Measurements from ENCODE around the gene EFCC1.

Gene EFCC1

DNA sequence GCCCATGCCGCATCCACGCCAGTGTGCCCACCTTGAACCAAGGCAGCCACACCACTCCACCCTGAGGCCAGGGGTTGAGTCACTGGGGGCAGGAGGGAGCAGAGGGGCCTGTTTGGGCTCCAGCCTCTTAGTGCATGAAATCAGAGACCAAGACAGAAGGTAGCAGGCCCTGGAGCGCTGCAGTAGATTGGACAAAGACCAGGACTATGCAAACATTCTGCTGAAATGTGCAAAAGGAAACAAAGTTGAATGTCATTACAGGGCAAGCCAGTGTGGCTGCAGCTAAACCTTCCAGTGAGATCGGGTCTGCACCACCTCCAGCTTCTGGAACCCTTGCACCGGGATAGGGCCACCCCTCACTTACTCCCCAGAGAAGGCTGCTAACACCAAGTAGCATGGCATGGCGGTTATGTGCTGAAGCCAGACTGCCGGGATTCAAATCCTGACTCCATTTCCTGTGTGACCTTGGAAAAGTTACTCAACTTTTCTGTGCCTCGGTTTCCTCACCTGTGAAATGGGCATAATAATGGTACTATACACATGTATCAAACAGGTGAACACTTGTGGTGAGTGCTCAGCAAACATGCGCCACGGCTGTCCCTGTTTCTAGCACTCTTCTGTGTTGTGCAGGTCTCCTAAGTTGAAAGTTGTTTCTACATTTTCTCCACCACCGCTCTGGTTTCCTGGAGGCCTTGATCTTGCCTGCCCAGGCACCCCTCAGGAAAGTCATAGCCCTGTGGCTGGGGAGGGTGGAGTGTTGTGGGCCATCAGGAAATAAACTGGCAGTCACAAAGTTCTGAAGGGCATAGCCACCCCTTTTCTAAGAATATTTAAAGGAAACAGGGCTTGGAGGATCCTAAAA is 34.5 kb downstream of the EFCC1 start:
- no peak for DNase-seq

- DNase-seq = no peak
Observed at GRCh38 chr3:129036222-129037092, 35.4 kb downstream of the EFCC1 start.

DNA sequence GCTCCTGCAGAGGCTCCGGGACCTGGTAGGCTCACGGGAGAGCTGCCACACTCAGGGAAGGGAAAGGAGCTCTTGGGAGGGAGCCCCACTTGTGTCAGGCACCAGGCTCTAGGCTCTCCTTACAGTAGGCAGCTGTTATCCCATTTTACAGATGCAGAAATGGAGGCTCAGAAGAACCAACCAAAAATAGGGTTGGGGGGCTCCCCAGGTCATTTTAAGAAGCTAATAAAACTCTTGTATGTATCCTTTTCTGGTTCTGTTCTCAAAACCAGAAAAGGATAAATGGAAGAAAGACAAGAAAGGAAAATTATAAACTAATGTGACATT is 36.0 kb downstream of the EFCC1 start:
- no peak for DNase-seq

GRCh38 chr3:129038121-129038855 is 37.2 kb downstream of the EFCC1 start:
- no peak for DNase-seq

DNA sequence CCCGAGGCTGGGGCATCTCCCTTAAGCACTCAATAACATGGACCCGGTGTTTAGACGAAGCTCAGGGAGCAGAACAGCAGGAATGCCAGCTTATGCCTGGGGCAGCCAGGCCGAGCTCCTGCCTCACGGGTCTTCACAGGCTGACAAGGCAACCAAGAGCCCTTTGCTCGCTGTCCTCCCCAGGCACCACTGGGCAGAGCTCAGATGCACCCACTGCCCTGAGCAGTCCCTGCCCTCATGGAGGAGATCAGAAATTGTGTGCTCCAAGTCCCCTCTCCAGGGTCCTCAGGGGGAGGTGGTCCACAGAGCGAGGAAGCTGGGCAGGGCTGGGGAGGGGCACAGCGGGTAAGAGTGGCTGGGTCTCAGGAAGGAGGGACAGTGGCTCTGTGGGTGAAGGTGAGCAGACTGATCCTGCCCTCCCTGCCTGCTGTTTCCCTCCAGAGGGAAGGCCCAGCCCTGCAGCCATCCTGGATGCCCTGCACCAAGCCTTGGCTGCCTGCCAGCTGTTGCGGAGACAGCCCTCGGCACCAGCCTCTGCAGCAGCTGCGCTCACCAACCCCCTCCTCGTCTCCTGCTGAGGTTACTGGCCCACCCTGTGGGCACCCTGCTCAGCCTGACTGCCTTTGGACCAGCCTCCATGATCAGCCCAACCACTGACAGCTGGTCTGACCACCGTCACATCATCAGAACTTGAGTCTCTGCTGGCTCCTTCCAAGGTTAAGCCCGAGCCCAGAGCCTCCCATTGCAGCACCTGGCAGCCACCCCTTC is 38.4 kb downstream of the EFCC1 start:
- DNase-seq = peak; percentile 51

DNA sequence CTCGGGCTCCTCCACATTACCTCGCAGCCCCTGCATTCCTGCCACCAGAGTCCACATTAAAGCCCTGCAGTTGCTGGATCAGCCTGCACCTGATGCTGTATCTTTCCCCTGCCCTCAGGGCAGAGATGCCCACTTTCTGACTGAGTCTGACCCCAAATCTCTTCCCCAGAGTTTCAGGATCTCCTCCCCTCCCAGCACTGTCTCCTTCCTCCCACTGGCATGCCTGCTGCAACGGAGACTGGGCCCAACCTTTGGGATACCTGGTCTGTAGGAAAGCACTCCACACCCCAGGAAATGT is 38.9 kb downstream of the EFCC1 start:
- no peak for DNase-seq

DNA sequence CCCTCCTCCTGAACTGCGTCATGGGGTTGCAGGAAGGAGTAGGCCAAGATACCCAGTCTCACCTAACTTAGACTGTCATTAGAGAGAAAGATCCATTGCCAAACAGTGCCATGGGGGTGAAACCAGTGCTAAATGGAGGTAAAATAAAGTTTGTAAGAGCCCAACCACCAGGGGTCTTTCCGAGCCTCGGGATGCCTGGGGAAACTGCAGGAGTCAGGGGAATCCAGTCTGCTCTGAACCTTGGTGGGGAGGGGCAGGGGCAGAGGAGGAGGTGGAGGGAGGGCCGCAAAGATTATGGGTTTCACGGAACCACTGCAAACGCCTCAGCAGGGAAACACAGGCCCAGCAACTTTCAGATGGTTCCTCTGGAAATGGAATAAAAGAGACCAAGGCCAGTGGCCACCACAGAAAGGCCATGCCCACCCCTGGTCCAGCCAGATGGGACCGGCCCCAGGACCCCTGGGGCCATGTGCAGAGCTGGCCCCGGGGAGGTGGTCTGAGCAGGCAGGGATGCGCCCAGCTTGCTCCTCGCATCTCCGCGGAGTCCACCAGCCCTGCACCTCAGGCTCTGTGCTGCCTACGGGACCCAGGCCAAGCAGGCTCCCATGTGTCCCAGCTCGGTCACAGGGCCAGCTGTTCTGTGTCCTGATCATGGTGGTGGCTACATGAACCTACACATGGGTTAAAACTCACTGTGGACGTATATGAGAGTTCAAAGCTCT is 39.6 kb downstream of the EFCC1 start:
- no peak for DNase-seq

GRCh38 chr3:129045675-129046036 is 44.6 kb downstream of the EFCC1 start:
- no peak for DNase-seq

- DNase-seq = no peak
Observed at GRCh38 chr3:129046037-129046731, 45.1 kb downstream of the EFCC1 start.

- DNase-seq = no peak
Observed at GRCh38 chr3:129046732-129047552, 45.8 kb downstream of the EFCC1 start.

DNA sequence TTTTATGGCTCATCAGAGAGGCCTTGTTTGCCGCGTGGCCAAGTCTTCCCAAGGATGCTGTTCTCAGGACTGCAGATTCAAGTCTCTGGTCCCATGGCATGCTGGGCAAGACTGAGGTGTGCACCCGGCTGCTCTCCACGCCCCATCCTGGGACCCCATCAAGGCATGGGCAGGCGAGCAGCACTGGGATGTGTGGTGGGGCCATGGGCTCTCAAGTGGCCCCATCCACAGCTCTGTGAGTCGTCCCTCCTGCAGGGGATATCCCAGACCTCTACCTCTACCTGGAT is 46.4 kb downstream of the EFCC1 start:
- no peak for DNase-seq

DNA sequence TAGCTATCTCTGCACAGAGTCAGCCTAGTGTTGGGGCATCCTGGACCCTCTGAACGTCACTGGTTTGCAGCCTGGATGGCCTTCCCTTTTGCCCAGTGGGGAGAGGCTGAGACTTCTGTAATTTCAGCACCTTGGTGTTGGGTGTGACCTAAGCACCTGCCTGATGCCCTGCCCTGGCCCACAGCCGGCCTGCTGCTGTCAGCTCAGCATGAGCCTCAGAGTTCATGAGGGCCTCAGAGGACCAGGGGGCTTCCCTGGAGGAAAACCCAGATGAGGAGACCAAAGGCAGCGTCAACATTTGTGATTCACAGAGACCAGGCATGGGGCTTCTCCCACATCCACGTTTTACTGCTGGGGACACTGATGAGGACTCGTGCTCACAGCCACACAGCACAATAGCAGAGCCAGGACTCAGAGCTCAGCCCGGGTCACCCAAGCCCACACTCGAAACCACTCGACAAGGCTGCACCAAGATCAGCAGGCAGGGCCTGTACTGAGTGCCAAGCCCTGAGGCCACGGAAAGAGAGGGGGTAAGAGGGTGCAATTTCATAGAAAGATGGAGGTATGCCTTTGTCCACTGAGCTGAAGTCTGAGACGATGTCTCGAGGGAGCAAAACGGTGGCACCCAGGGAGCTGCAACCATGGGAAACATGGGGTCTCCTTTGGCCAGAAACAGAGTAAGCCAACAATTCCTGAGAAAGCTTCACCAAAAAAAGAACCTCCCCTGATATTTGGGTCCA is 49.6 kb downstream of the EFCC1 start:
- no peak for DNase-seq

GRCh38 chr3:129051871-129052340 is 50.8 kb downstream of the EFCC1 start:
- peak; percentile 38 for DNase-seq

GRCh38 chr3:129052675-129053074 is 51.6 kb downstream of the EFCC1 start:
- peak; percentile 72 for DNase-seq

- DNase-seq = peak; percentile 39
Observed at GRCh38 chr3:129054605-129055104, 53.6 kb downstream of the EFCC1 start.

DNA sequence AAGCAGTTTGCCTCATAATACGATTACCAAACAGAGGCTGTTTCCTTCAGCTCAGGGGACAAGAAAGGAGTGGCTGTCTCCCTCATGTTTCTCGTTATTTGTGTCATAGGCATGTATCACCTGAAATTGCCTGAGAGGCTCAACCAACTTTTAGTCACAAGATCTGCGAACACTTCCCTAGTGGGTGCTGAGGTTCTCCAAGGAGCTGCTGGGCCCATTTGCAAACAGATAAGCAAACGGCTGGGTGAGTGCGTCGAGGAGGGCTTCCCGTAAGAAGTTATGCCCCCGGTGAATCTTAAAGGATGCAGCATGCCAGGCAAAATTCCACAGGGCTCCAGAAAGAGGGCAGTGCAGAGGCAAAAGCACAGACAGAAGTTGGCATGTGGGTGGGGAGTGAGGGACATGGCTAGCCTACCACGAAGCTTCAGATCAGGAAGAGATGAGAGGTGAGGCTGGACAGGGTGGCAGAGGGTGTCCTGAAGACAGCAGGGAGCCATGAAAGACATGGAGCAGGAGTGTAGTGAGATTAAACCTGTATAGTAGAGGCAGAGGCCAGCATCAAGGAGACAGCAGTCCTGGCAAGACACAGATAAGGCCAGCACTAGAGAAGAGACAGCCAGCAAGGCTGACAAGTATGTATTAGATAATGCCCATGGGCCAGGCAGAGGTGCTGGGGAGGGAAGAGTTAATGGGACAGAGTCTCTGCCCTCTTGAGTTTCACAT is 55.5 kb downstream of the EFCC1 start:
- DNase-seq = no peak

DNA sequence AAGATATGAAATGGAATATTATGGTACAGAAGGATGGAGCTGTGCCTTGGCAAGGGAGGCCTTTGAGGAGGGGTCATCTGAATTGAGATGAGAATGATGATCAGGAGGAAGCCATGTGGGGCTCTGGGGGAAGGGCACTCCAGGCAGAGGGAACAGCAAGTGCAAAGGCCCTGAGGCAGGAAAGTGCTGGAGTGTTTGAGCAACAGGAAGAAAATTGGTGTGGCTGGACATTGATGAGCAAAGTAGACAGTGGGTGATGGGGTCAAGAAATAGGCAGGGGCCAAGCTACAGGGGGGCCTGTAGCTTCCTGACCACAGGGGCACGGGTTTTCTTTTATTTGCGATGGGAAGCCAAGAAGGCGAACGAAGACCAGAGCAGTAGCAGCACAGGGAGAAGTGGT is 56.1 kb downstream of the EFCC1 start:
- no peak for DNase-seq

DNA sequence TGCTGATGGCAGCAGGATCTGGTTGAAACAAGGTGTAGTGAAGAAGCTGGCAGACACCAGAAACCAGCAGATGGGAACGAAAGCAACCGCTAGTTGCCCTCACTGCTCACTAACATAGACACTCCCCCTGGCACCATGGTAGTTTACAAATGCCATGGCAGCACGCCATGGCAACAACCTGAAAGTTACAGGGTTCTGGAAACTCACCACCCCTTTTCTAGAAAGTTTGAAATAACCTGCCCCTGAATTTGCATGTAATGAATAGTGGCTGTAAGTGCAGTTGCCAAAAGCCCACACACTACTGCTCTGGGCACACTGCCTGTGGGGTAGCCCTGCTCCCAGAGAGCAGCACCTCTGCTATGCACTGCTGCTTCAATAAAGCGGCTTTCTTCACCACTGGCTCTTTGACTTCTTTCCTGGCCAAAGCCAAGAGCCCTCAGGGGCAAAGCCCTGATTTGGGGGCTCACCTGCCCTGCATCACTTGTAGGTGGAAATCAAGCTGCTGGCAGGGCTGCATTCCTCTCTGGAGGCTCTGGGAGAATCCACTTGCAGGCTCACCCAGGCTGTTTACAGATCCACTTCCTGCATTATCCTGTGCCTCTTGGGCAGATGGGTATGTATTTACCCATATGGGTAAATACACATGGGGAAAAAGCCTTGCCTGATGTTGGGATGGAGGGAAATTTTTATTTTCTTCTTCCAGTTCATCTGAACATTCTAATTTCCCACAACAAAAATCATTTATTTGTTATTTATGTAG is 57.5 kb downstream of the EFCC1 start:
- DNase-seq = peak; percentile 49

Measured in NCI-H2029 (cell line).